DMS 273 (cell line): ENCODE data around the gene PTH2.
A peak's percentile ranks its signal among the peaks of the same experiment; 100 is the strongest.
"Not testable (repeated sequence)": the region's sequence is repeated elsewhere in the genome, so short reads cannot be mapped to it uniquely, and the experiment has no call there.

ENCODE experiments used
- DNase-seq: peaks from one replicate; lab custom pipeline; 2025; ENCODE audit not compliant: unreplicated experiment; lab: John Stamatoyannopoulos, UW

PTH2 gene

DNA sequence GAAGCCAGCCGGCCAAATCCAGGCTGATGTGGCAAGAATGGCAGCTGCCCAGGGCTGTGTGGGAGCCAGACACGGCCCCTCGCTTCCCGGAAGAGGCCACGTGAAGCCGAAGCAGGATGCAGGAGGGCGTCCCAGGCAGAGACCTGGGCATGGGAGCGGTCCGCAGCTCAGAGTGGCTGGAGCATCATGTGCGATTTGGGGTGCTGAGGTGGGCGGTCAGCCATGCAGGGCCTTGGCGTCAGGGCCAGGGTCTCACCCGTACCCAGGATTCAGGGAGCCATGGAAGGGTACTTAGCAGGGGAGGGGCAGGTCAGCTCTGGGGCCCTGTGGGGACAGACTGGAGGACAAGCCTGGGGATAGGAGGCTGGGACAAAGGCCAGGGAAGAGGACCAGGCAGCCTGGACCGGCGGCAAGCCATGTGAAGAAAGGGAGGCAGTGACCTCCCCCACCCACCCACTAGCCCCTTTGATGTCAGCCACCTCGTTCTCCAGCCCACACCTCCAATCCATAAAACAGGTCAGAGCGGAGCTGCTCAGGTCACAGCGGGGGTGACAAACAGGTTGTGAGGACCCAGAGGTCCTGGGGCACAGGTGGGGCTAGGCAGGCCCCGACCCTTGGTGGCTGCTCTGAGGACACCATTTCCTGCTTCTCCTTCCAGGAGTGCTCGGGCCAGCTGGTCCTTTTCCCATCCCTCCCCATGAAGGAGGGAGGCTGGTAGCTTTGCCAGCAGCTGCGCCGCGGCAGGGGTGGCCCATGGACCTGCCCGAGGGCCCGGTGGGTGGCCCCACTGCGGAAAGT, 32.9 kb downstream of the PTH2 start:
- DNase-seq = peak; percentile 53

GRCh38 chr19:49389406-49389805, 33.8 kb downstream of the PTH2 start:
- DNase-seq = no peak

- DNase-seq = no peak
Measured at GRCh38 chr19:49387936-49388372, 35.3 kb downstream of the PTH2 start, which contains the start of gene KASH5. Gene KASH5, plus strand, starts transcription at chr19:49388249. Its CDS starts 2,635 bp downstream, at chr19:49390884.

GRCh38 chr19:49383599-49383998, 39.6 kb downstream of the PTH2 start:
- DNase-seq = no peak

DNA sequence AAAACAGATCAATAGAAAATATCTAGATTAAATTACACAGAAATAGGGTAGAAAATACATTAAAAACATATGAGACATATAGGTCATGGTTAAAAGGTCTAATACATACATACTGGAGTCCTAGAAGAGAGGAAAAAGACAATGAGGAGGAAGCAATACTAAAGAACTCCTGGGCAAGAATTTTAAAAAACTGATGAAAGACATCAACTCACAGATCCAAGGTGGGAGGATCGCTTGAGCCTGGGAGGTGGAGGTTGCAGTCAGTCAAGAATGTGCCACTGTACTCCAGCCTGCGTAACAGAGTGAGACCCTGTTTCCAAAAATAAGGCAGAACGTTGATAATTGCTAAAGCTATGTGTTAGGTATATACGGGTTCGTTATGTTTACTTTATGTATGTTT, 40.6 kb downstream of the PTH2 start:
- DNase-seq = no peak

DNA sequence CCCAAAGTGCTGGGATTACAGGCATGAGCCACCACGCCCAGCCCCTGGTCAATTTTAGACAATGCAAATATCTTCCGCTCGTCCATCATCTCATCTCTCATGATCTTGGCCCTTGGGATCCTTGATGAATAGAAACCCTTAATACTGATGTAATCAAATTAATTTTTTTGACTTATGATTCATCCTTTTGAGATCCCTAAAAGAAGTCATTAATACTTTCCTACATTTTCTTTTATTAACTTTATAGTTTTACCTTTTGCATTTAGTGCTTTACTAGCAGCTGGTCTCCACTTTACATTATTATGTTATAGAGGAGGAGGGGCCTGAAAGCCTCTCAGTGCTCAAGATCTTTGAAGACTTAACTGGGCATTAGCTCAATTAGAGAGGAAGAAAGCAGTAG, 42.9 kb downstream of the PTH2 start:
- DNase-seq = no peak

- DNase-seq = no peak
Measured at GRCh38 chr19:49378512-49378911, 44.7 kb downstream of the PTH2 start.

DNA sequence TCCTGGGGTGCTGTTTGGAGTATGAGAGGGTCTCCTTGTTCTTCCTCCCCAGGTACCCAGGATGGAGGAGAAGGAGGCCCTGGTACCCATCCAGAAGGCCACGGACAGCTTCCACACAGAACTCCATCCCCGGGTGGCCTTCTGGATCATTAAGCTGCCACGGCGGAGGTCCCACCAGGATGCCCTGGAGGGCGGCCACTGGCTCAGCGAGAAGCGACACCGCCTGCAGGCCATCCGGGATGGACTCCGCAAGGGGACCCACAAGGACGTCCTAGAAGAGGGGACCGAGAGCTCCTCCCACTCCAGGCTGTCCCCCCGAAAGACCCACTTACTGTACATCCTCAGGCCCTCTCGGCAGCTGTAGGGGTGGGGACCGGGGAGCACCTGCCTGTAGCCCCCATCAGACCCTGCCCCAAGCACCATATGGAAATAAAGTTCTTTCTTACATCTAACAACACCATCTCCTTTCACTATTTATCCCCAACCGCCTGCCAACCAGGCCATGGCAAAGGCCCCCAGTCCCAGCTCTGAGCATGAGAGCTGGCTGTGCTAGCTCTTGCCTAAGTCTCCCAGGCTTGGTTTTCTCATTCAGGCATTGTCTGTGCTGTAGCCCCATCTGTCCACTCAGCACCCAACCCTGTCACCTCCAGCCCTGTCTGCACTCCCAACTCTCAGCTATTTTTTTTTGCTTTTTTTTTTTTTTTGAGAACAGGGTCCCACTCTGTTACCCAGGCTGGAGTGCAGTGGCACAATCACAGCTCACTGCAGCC, 48.4 kb downstream of the PTH2 start:
- no peak for DNase-seq

GRCh38 chr19:49373174-49373573, 50.1 kb downstream of the PTH2 start:
- not testable (repeated sequence) for DNase-seq
